HUES6 (cell line): ENCODE measurements around the gene RCVRN.

Experiments
- H3K27ac ChIP-seq: 2 replicates; pipeline ENCODE4 v1.7.0; 2013; ENCODE audit warnings: low read depth, mild to moderate bottlenecking, low read length, inconsistent platforms
- H3K27me3 ChIP-seq: 2 replicates; pipeline ENCODE4 v1.6.1; 2013; ENCODE audit warnings: low read length; ENCODE audit not compliant: control insufficient read depth, insufficient read depth
- H3K36me3 ChIP-seq: 2 replicates; pipeline ENCODE4 v1.6.1; 2013; ENCODE audit warnings: low read length; ENCODE audit not compliant: control insufficient read depth, insufficient read depth
- H3K4me1 ChIP-seq: 2 replicates; pipeline ENCODE4 v1.6.1; 2013; ENCODE audit warnings: low read length; ENCODE audit not compliant: control insufficient read depth, insufficient read depth
- H3K4me3 ChIP-seq: 2 replicates; pipeline ENCODE4 v1.5.1; 2013; ENCODE audit warnings: low read depth, low read length
- H3K9ac ChIP-seq: one replicate; pipeline ENCODE4 v1.6.1; 2013; ENCODE audit warnings: mild to moderate bottlenecking, low read length
- H3K9me3 ChIP-seq: 2 replicates; pipeline ENCODE4 v1.6.1; 2013; ENCODE audit warnings: low read depth, low read length; ENCODE audit not compliant: control insufficient read depth, insufficient read depth

RCVRN gene

GRCh38 chr17:9897372-9897968 is 7.6 kb downstream of the RCVRN start:
- Histone ChIP-seq H3K4me1 (0 out of 2 replicates have a peak, but pooled peaks cover 4% of the 10 kb centered on the region), H3K27me3 (no peaks in the 10 kb centered on the region), H3K9me3 (no peaks in the 10 kb centered on the region), H3K4me3 (no peak overlapping the region), H3K9ac (no peak overlapping the region), H3K27ac (no peak overlapping the region), H3K36me3 (no peaks in the 10 kb centered on the region)

GRCh38 chr17:9895923-9896322 is 9.1 kb downstream of the RCVRN start:
- 0 out of 2 replicates have a peak, but pooled peaks cover 4% of the 10 kb centered on the region for H3K4me1 ChIP-seq
- no peaks in the 10 kb centered on the region for H3K36me3 ChIP-seq
- no peaks in the 10 kb centered on the region for H3K9me3 ChIP-seq
- H3K27ac ChIP-seq = no peak overlapping the region
- H3K4me3 ChIP-seq = no peak overlapping the region
- H3K9ac ChIP-seq = no peak overlapping the region
- H3K27me3 ChIP-seq = no peaks in the 10 kb centered on the region

GRCh38 chr17:9894231-9894630 is 10.8 kb downstream of the RCVRN start:
- no peak overlapping the region for H3K9ac ChIP-seq
- H3K27me3 ChIP-seq = no peaks in the 10 kb centered on the region
- no peaks in the 10 kb centered on the region for H3K36me3 ChIP-seq
- H3K9me3 ChIP-seq = no peaks in the 10 kb centered on the region
- no peak overlapping the region for H3K4me3 ChIP-seq
- peaks cover 4% of the 10 kb centered on the region; the same call in 1 of the 2 replicates for H3K4me1 ChIP-seq
- H3K27ac ChIP-seq = no peak overlapping the region

GRCh38 chr17:9893411-9894012 is 11.6 kb downstream of the RCVRN start:
- Histone ChIP-seq H3K36me3 (no peaks in the 10 kb centered on the region), H3K9ac (no peak overlapping the region), H3K27ac (no peak overlapping the region), H3K27me3 (no peaks in the 10 kb centered on the region), H3K9me3 (no peaks in the 10 kb centered on the region), H3K4me3 (no peak overlapping the region), H3K4me1 (peaks cover 3% of the 10 kb centered on the region; the same call in 1 of the 2 replicates)

- H3K36me3 ChIP-seq = no peaks in the 10 kb centered on the region
- no peak overlapping the region for H3K4me3 ChIP-seq
- H3K27ac ChIP-seq = no peak overlapping the region
- H3K9me3 ChIP-seq = no peaks in the 10 kb centered on the region
- H3K27me3 ChIP-seq = no peaks in the 10 kb centered on the region; the same call in 1 of the 2 replicates
- H3K9ac ChIP-seq = no peak overlapping the region
- H3K4me1 ChIP-seq = peaks cover 3% of the 10 kb centered on the region; the same call in 1 of the 2 replicates
These were observed 14.9 kb downstream of the RCVRN start for GRCh38 chr17:9890124-9890523.

- Histone ChIP-seq H3K27me3 (no peaks in the 10 kb centered on the region; the same call in 1 of the 2 replicates), H3K36me3 (no peaks in the 10 kb centered on the region), H3K4me1 (peaks cover 3% of the 10 kb centered on the region; the same call in 1 of the 2 replicates), H3K4me3 (no peak overlapping the region), H3K9ac (no peak overlapping the region), H3K27ac (no peak overlapping the region), H3K9me3 (peaks cover 16% of the 10 kb centered on the region)
These were observed 17.6 kb downstream of the RCVRN start for GRCh38 chr17:9887508-9887907.

GRCh38 chr17:9886141-9886930 is 18.7 kb downstream of the RCVRN start:
- Histone ChIP-seq H3K9ac (no peak overlapping the region), H3K27me3 (no peaks in the 10 kb centered on the region; the same call in 1 of the 2 replicates), H3K4me3 (no peak overlapping the region)

GRCh38 chr17:9883451-9883850 is 21.6 kb downstream of the RCVRN start:
- H3K27me3 ChIP-seq = no peaks in the 10 kb centered on the region; the same call in 1 of the 2 replicates
- peaks cover 23% of the 10 kb centered on the region for H3K9me3 ChIP-seq
- H3K36me3 ChIP-seq = no peaks in the 10 kb centered on the region
- no peak overlapping the region for H3K27ac ChIP-seq
- no peak overlapping the region for H3K4me3 ChIP-seq
- H3K4me1 ChIP-seq = no peaks in the 10 kb centered on the region
- H3K9ac ChIP-seq = no peak overlapping the region

More at GRCh38 chr17:9886141-9886930, 18.7 kb downstream of the RCVRN start:
- Histone ChIP-seq H3K9me3 (peaks cover 23% of the 10 kb centered on the region), H3K36me3 (no peaks in the 10 kb centered on the region), H3K4me1 (peaks cover 3% of the 10 kb centered on the region; the same call in 1 of the 2 replicates), H3K27ac (no peak overlapping the region)

GRCh38 chr17:9880582-9880999 is 24.5 kb downstream of the RCVRN start:
- H3K9ac ChIP-seq = no peak overlapping the region
- no peak overlapping the region for H3K4me3 ChIP-seq
- no peak overlapping the region for H3K27ac ChIP-seq
- no peaks in the 10 kb centered on the region for H3K27me3 ChIP-seq
- no peaks in the 10 kb centered on the region for H3K36me3 ChIP-seq
- peaks cover 23% of the 10 kb centered on the region for H3K9me3 ChIP-seq
- no peaks in the 10 kb centered on the region for H3K4me1 ChIP-seq

- Histone ChIP-seq H3K4me3 (no peak overlapping the region), H3K9ac (no peak overlapping the region), H3K36me3 (no peaks in the 10 kb centered on the region), H3K27me3 (no peaks in the 10 kb centered on the region), H3K27ac (no peak overlapping the region), H3K4me1 (no peaks in the 10 kb centered on the region), H3K9me3 (peaks cover 15% of the 10 kb centered on the region)
These were observed 26.1 kb downstream of the RCVRN start for GRCh38 chr17:9878786-9879525.
